K562 (cell line): ENCODE results near the gene PSME1. TPM values are rescaled to one million over a fixed set of nuclear protein-coding genes. Genes with fewer than 3 reads are reported as not detected.
A peak's percentile ranks its signal among the peaks of the same experiment; 100 is the strongest.

Experiments
- ATAC-seq: fragments of 200-7000 bp; cut with Tn5 transposase; 3 replicates; pipeline ENCODE4 v1.9.1; 2020; ENCODE audit warnings: moderate library complexity
- BruUV-seq: library from RNA; stranded (reverse); fragments of 400-500 nt; replicated peaks from 2 replicates; lab custom pipeline; 2021; lab: Mats Ljungman, UMichigan
- CTCF ChIA-PET: fragments of 300-600 bp; formaldehyde crosslinking; extraction: SDS; loops from one replicate; lab custom pipeline; 2021; ENCODE audit warnings: low intra/inter-chr PET ratio; lab: Yijun Ruan, JAX
- POLR2A ChIA-PET: fragments of 300-600, 350-650 bp; sonication (Branson Sonifier 250); formaldehyde crosslinking; extraction: SDS; loops from one replicate; lab custom pipeline; 2021; ENCODE audit warnings: antibody characterized with exemption, inconsistent platforms; lab: Yijun Ruan, JAX
- DNase-seq, 4 experiments: peaks; one replicate each; pipeline versions ENCODE4 v3.0.0 to v3.0.0-alpha.2; 2011 to 2018; ENCODE audit warnings: low spot score in 3 of 4, mixed read lengths in 3 of 4; ENCODE audit errors: extremely low read depth in 1 of 4
- FAIRE-seq: peaks from 2 replicates; lab custom pipeline; 2011; peaks lifted over from hg19 to GRCh38; lab: Jason Lieb, UNC
- H2AFZ ChIP-seq: 2 replicates; pipeline ENCODE4 v1.6.0; 2011; ENCODE audit warnings: low read depth, low read length, control low read depth, inconsistent platforms
- H3K27ac ChIP-seq: fragments of 200-600 bp; 3 replicates; pipeline ENCODE4 v1.8.0; 2011; ENCODE audit warnings: low read depth, mild to moderate bottlenecking, control low read depth, inconsistent platforms, low read length, moderate library complexity, mixed read lengths; ENCODE audit errors: extremely low read depth
- H3K27me3 ChIP-seq, 2 experiments: fragments of 300-600 bp in 1 of 2; 2 replicates in 1 of 2; 3 replicates in 1 of 2; pipeline versions ENCODE4 v1.6.0 to v1.8.0; 2011; ENCODE audit warnings: inconsistent platforms in 2 of 2, low read length in 2 of 2, mild to moderate bottlenecking in 1 of 2, mixed read lengths in 1 of 2, moderate library complexity in 1 of 2; ENCODE audit not compliant: control insufficient read depth in 2 of 2, insufficient read depth in 2 of 2
- H3K36me3 ChIP-seq: fragments of 300-600 bp; 3 replicates; pipeline ENCODE4 v1.8.0; 2011; ENCODE audit warnings: mild to moderate bottlenecking, low read length, inconsistent platforms; ENCODE audit not compliant: control insufficient read depth, insufficient read depth
- H3K4me1 ChIP-seq, 2 experiments: fragments of 200-600 bp in 1 of 2; replicated peaks in 1 of 2; 2 replicates in 1 of 2; 3 replicates in 1 of 2; pipeline versions ENCODE4 v1.5.1 to v1.8.0; 2011; ENCODE audit warnings: inconsistent platforms in 2 of 2, low read length in 2 of 2, mild to moderate bottlenecking in 1 of 2, mixed read lengths in 1 of 2, moderate library complexity in 1 of 2; ENCODE audit not compliant: control insufficient read depth in 2 of 2, insufficient read depth in 2 of 2
- H3K4me2 ChIP-seq: 2 replicates; pipeline ENCODE4 v1.6.1; 2011; ENCODE audit warnings: low read length, control low read depth, inconsistent platforms, mixed read lengths; ENCODE audit not compliant: insufficient read depth
- H3K4me3 ChIP-seq: fragments of 200-600 bp; sonication (generic), shearing (Covaris generic); 2 replicates; pipeline ENCODE4 v1.5.1; 2016; ENCODE audit warnings: control low read depth, inconsistent platforms
- H3K79me2 ChIP-seq: fragments of 200-600 bp; 3 replicates; pipeline ENCODE4 v1.8.0; 2011; ENCODE audit warnings: low read length, inconsistent platforms; ENCODE audit not compliant: control insufficient read depth, insufficient read depth
- H3K9ac ChIP-seq, 2 experiments: 2 replicates each; pipeline versions ENCODE4 v1.6.0 to v1.6.1; 2011; ENCODE audit warnings: low read depth in 2 of 2, low read length in 2 of 2, control low read depth in 1 of 2, inconsistent platforms in 1 of 2, mild to moderate bottlenecking in 1 of 2, mixed read lengths in 1 of 2; ENCODE audit not compliant: insufficient read depth in 1 of 2
- H3K9me1 ChIP-seq: one replicate; pipeline ENCODE4 v1.6.0; 2011; ENCODE audit warnings: inconsistent platforms, mild to moderate bottlenecking, low read length, moderate library complexity; ENCODE audit not compliant: control insufficient read depth, insufficient read depth
- H3K9me3 ChIP-seq: replicated peaks from 2 replicates; pipeline ENCODE4 v1.5.1; 2011; ENCODE audit warnings: low read depth, low read length, inconsistent platforms; ENCODE audit not compliant: control insufficient read depth, insufficient read depth
- H4K20me1 ChIP-seq: replicated peaks from 2 replicates; pipeline ENCODE4 v1.6.1; 2011; ENCODE audit warnings: low read length, inconsistent platforms, mixed read lengths; ENCODE audit not compliant: control insufficient read depth, insufficient read depth
- FIP1L1 ChIP-seq: fragments of 200-400 bp; formaldehyde crosslinking; IDR thresholded peaks from 2 replicates; pipeline ENCODE4 v1.6.1; 2018; ENCODE audit warnings: mild to moderate bottlenecking, low read depth, low read length; ENCODE audit not compliant: poor library complexity, severe bottlenecking
- GTF2F1 ChIP-seq: IDR thresholded peaks from 2 replicates; pipeline ENCODE4 v1.6.1; 2011; ENCODE audit warnings: low read depth, low read length, improper control_type of control experiment
- GTF3C2 ChIP-seq: IDR thresholded peaks from 3 replicates; pipeline ENCODE4 v1.6.1; 2011; ENCODE audit warnings: borderline replicate concordance, mild to moderate bottlenecking, moderate library complexity; ENCODE audit not compliant: insufficient read length; ENCODE audit errors: extremely low read depth
- HES1 ChIP-seq: fragments of 450-650 bp; IDR thresholded peaks from 2 replicates; pipeline ENCODE4 v1.6.1; 2016; ENCODE audit warnings: low read depth, mild to moderate bottlenecking, moderate library complexity
- RHOXF2B ChIP-seq: fragments of 250-450 bp; sonication (Bioruptor Pico); conservative IDR thresholded peaks from 2 replicates; pipeline ENCODE4 v1.5.1; 2021
- USF1 ChIP-seq: sonication (generic); formaldehyde crosslinking; IDR thresholded peaks from 2 replicates; pipeline ENCODE4 v1.9.0; 2022; ENCODE audit warnings: mild to moderate bottlenecking, missing genetic modification reagents
- ZBTB1 ChIP-seq: sonication (generic); formaldehyde crosslinking; IDR thresholded peaks from 2 replicates; pipeline ENCODE4 v1.8.1; 2023; ENCODE audit warnings: missing genetic modification reagents, low read depth, mild to moderate bottlenecking, borderline replicate concordance
- ZBTB12 ChIP-seq: fragments of 250-450 bp; sonication (Bioruptor Pico); IDR thresholded peaks from 2 replicates; pipeline ENCODE4 v1.4.0; 2020
- ZNF197 ChIP-seq: fragments of 200-800 bp; sonication (Bioruptor generic); IDR thresholded peaks from 2 replicates; pipeline ENCODE4 v1.6.1; 2016; ENCODE audit warnings: low read depth, missing genetic modification characterization, missing compliant biosample characterization
- ZNF583 ChIP-seq: fragments of 250-450 bp; sonication (Bioruptor Pico); IDR thresholded peaks from 2 replicates; pipeline ENCODE4 v1.4.0; 2020
- WGBS: fragments of 100-300 bp; shearing (Covaris generic); methylation state at CpG from one replicate; pipeline ENCODE4 v1.1.6; 2016; ENCODE audit warnings: low coverage, mixed read lengths; ENCODE audit not compliant: insufficient coverage; ENCODE audit errors: missing lambda C conversion rate; 5-methylcytosine and 5-hydroxymethylcytosine counted together
- in situ Hi-C: fragments of 300-500 bp; cut with MboI; formaldehyde crosslinking; loops from 4 replicates; pipeline ENCODE4 v1.15.0; 2018; ENCODE audit warnings: inconsistent platforms, mixed read lengths
- intact Hi-C: fragments of 100-400 bp; cut with micrococcal nuclease; formaldehyde crosslinking; loops from 2 replicates; pipeline ENCODE4 v1.14.2; 2022
- polyA plus RNA-seq, 8 experiments: library from polyadenylated mRNA; depleted of rRNA in 4 of 8; stranded (reverse) in 5 of 8; unstranded in 3 of 8; fragments of >200 nt; fragmentation: Nextera tagmentation in 2 of 8; fragmentation: Illumina TruSeq in 1 of 8; extraction: Ambion mirVana in 2 of 8; extraction: Trizol in 1 of 8; gene quantifications; 2 replicates each; pipeline versions ENCODE4 v1.2.1 to v1.2.3, GENCODE V29; 2011 to 2014; ENCODE audit warnings: inconsistent platforms in 1 of 8, missing spikeins in 1 of 8
- total RNA-seq, 7 experiments: library from RNA; depleted of rRNA in 6 of 7; stranded (reverse); fragments of >200 nt in 6 of 7; fragmentation: Illumina TruSeq in 2 of 7; extraction: Trizol in 2 of 7; gene quantifications; 2 replicates each; pipeline versions ENCODE4 v1.2.1 to v1.2.3, GENCODE V29; 2011 to 2021; ENCODE audit warnings: low replicate concordance in 1 of 7

PSME1 gene
- total and polyA plus RNA-seq, 9 of the 15 experiments (the other 6 are each of a cell fraction or from before 2014, with no cell fraction given) = 20.3 to 180 (median 67.5) TPM

GRCh38 chr14:24179961-24180796 lies 44.2 kb downstream of the PSME1 start:
- BruUV-seq = no TSS peak
- no peak overlapping the region for H3K27ac ChIP-seq
- H3K9me1 ChIP-seq = no peaks in the 10 kb centered on the region
- CTCF ChIA-PET = no interaction called here
- 84% methylated on average over 9 of the region's 18 CpGs for WGBS
- H3K36me3 ChIP-seq = peaks cover 65% of the 10 kb centered on the region; the same call in 2 of the 3 replicates
- no peaks in the 10 kb centered on the region for H4K20me1 ChIP-seq
- no peaks in the 10 kb centered on the region; a peak in 2 of 5 replicates for H3K4me1 ChIP-seq
- intact Hi-C loops (no loop called here), in situ Hi-C loops (no loop called here)
- H3K27me3 ChIP-seq = no peaks in the 10 kb centered on the region
- H3K4me3 ChIP-seq = no peak overlapping the region
- H2AFZ ChIP-seq = no peak overlapping the region
- no peak for DNase-seq
- POLR2A ChIA-PET = interaction anchor here (0.9 to 1.4 kb wide), 4 partner anchors 10 to 19 kb away, joined by 3 to 5 read pairs (median 4); partner anchors contain the start of genes IRF9 and TM9SF1
- no peak for TF ChIP-seq GTF3C2
- no peak for TF ChIP-seq RHOXF2B (CRISPR knock-in tag)
- TF ChIP-seq ZNF583 (CRISPR knock-in tag) = no peak
- no peak for TF ChIP-seq HES1
- TF ChIP-seq ZBTB1 (CRISPR knock-in tag) = no peak
- TF ChIP-seq USF1 = no peak
- no peak for TF ChIP-seq ZNF197 (CRISPR knock-in tag)
- TF ChIP-seq ZBTB12 (CRISPR knock-in tag) = no peak
- no peak for TF ChIP-seq GTF2F1
- no peak for TF ChIP-seq FIP1L1
- peak overlapping the region in 1 of 2 experiments; percentile 64; a peak in 1 of 4 replicates for H3K9ac ChIP-seq
- no peaks in the 10 kb centered on the region for H3K9me3 ChIP-seq
- H3K4me2 ChIP-seq = no peak overlapping the region
- H3K79me2 ChIP-seq = no peaks in the 10 kb centered on the region
- no peak for FAIRE-seq
- no peak; the same call in 2 of the 3 replicates for ATAC-seq
